ENCODE results near the gene ILF2.
"Not testable (repeated sequence)": the region's sequence is repeated elsewhere in the genome, so short reads cannot be mapped to it uniquely, and the experiment has no call there.

The ILF2 gene

DNA sequence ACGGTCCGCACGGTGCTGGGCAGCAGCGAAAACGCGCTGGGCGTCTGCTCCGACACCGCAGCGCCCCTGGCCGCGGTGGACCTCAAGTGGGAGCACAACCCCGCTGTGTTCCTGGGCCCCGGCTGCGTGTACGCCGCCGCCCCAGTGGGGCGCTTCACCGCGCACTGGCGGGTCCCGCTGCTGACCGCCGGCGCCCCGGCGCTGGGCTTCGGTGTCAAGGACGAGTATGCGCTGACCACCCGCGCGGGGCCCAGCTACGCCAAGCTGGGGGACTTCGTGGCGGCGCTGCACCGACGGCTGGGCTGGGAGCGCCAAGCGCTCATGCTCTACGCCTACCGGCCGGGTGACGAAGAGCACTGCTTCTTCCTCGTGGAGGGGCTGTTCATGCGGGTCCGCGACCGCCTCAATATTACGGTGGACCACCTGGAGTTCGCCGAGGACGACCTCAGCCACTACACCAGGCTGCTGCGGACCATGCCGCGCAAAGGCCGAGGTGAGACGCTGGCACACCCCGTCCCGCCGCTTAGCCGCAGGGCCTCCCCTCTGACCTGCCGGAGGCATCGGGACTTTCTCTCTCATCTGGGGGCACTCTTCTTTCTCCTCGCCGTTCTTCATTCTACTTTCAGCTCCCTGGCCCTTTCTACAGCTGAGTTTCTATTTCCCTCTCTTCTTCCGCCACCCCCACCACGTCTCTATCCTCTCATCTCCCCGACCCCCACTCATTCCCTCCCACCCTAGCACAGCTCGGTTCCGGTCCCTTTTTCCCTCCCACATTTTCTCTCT is 8.7 kb upstream of the ILF2 start:
- DNase-seq = no peak

DNA sequence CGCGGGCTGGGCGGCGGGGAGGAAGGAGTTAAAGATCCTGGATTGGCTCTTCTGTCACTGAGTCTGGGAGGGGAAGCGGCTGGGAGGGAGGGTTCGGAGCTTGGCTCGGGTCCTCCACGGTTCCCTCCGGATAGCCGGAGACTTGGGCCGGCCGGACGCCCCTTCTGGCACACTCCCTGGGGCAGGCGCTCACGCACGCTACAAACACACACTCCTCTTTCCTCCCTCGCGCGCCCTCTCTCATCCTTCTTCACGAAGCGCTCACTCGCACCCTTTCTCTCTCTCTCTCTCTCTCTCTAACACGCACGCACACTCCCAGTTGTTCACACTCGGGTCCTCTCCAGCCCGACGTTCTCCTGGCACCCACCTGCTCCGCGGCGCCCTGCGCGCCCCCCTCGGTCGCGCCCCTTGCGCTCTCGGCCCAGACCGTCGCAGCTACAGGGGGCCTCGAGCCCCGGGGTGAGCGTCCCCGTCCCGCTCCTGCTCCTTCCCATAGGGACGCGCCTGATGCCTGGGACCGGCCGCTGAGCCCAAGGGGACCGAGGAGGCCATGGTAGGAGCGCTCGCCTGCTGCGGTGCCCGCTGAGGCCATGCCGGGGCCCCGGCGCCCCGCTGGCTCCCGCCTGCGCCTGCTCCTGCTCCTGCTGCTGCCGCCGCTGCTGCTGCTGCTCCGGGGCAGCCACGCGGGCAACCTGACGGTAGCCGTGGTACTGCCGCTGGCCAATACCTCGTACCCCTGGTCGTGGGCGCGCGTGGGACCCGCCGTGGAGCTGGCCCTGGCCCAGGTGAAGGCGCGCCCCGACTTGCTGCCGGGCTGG is 7.9 kb upstream of the ILF2 start, which contains the start of gene NPR1:
Gene NPR1, plus strand, starts transcription at position 170 of the 818 bp plus-strand sequence. Its CDS starts 421 bp downstream, at position 591.
- DNase-seq = no peak

DNA sequence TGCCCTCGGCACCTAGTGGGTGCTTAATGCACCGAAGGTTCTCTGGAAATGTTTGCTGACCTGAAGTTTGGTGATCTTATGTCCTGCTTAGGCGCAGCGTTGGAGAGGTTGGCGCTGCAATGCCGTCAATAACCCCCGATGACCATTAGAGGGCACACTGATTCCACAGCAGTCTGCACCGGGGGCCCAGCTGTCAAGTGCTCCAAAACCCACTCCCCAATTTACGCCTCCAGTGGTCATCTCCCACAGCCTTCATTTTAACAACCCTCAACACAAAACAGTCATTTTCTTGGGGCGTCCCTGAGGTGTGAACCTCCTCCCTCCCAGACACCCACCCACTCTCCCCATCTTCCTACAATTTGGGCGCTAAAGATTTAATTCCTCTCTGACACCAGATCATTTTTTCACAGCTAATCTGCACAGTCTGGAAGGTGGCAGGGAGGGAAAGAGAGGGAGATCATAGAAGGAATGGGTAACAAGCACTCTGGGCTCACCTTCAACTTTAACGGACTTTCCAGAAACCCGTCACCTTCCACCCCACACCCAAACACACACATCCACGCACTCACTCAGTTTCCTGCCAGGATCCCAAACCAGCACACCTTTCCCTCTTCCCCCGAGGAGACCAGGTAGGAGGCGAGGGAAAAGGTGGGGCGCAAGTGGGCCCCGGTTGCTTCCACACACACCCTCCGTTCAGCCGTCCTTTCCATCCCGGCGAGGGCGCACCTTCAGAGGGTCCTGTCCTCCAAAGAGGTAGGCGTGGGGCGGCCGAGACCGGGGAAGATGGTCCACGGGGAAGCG is 7.1 kb upstream of the ILF2 start:
- DNase-seq = no peak

DNA sequence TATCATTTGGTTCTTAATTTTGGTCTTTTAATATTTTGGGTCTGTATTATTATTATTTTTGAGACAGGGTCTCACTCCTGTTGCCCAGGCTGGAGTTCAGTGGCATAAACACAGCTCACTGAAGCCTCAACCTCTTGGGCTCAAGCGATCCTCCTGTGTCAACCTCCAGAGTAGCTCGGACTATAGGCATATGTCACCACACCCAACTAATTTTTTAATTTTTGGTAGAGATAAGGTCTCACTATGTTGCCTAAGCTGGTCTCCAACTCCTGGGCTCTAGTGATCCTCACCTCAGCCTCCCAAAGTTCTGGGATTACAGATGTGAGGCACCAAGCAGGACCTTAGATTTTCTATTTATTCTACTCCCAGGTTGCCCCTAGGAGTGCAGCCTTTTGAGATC is 2.7 kb upstream of the ILF2 start:
- DNase-seq = no peak

DNA sequence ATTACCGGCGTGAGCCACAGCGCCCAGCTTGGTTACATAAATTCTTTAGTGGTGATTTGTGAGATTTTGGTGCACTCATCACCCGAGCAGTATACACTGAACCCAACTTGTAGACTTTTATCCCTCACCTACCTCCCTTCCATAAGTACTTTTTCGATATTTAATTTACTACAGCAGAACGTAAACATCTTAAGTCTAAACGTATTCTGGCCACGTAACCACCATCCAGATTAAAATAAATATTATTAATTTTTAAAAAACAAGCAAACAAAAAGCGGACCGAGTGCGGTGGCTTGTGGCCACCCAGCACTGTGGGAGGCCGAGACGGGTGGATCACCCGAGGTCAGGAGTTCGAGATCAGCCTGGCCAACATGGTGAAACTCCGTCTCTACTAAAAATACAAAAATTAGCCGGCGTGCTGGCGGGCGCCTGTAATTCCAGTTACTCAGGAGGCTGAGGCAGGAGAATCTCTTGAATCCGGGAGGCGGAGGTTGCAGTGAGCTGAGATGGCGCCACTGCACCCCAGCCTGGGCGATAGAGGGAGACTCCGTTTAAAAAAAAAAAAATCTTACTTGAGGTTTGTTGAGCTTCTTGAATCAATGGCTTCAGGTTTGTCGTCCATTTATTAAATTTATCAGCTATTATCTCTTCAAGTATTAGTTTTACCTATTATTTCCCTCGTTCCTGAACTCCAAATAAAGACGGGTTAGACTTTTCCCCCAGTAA is 998 bp upstream of the ILF2 start:
- DNase-seq = not testable (repeated sequence)

DNA sequence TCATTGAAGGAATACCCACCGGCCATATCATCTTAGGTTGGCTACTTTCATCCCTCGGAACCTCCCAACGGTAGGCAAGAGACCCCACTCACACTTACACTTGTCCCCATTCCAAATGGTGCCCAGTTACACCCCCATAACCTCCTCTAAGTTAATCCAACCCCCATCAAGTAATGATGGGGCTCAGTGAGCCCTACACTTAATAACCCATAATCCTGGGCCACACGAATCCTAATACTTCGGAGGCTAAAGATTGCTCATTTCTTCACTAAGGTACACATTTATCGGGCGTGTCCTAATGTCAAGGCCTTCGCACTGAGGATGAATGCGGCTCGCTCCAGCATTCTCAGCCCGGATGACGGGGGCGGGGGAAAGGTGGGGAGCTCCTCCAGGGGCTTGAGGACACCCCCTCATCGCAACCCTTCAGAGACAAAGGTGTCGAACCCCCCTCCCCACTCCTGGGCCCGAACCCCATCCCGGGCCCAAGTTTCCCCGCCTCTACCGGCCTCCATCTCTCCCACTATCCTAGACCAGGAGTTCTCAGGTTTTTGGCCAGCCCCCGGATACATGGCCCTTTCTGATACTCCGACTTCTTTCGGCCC is 435 bp downstream of the ILF2 start:
- DNase-seq = no peak

DNA sequence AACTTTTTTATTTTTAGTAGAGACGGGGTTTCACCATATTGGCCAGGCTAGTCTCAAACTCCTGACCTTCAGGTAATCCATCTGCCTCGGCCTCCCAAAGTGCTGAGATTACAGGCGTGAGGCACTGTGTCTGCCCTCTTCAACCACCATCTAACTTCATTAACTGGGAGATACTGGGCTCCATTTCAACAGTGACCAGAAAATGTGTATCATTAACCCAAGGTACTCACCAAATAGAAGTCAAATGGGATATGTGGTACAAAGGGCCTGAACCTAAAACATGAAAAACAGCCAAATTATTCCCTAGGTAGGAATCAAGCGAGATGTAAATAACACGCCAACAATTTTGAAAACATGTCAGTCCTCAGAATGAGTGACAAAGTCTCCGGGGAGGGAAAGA is 1.2 kb downstream of the ILF2 start:
- no peak for DNase-seq

DNA sequence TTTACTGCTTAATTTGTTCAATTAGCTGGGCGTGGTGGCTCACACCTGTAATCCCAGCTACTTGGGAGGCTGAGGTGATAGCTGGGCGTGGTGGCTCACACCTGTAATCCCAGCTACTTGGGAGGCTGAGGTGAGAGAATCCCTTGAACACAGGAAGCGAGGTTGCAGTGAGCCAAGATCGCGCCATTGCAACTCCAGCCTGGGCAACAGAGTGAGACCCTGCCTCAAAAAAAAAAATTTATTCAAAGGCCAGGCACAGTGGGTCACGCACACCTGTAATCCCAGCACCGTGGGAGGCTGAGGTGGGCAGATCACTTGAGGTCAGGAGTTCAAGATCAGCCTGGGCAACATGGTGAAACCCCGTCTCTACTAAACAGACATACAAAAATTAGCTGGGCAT is 2.1 kb downstream of the ILF2 start:
- not testable (repeated sequence) for DNase-seq

DNA sequence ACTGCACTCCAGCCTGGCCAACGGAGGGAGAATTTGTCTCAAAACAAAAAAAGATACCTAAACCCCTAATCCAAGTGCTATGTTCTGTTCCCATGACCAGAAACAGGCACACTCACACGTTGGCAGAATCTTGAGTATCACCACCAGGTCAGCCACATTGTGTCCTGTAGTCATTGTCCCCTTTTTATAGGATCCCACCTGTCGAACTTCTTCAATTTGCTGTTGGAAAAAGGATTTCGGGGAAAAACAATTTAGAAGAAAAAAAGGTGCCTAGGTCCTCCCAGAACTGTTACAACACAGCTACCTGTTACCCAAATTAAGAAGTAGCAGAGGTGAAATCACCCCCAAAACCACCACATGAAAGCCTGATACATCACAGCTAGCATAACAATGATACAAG is 3.4 kb downstream of the ILF2 start:
- DNase-seq = no peak

DNA sequence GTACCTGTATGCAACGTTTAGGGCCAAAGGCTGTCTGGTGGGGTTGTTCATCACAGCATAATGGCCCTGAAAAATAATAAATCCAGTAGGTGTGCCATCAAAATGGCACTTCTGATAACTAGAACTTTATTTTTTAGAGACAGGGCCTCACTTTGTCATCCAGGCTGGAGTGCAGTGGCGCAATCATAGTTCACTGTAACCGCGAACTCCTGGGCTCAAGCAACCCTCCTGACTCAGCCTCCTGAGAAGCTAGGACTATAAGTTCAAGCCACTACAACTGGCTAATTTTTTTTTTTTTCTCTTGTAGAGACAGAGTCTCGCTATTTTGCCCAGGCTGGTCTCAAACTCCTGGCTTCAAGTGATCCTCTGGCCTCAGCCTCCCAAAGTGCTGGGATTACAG is 7.6 kb downstream of the ILF2 start:
- no peak for DNase-seq

DNA sequence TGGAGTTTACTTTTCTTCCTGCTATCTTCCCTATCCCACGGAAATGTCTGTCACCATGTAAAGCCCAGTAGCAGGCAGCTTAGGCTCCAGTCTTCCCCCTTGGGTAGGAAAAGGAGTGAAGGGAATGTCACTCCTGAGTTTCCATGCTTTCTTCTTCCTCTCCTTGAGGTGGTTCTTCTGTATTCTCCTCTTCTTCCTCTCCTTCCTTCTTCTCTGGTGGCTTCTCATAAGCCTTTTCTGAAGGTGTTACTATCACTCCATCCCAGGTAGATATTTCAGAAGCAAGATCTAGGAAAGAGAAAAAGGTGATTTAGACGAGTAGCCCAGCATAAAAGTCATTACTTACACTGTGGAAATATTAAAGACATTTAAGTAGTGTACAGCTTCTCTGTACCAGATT is 8.5 kb downstream of the ILF2 start:
- DNase-seq = no peak

DNA sequence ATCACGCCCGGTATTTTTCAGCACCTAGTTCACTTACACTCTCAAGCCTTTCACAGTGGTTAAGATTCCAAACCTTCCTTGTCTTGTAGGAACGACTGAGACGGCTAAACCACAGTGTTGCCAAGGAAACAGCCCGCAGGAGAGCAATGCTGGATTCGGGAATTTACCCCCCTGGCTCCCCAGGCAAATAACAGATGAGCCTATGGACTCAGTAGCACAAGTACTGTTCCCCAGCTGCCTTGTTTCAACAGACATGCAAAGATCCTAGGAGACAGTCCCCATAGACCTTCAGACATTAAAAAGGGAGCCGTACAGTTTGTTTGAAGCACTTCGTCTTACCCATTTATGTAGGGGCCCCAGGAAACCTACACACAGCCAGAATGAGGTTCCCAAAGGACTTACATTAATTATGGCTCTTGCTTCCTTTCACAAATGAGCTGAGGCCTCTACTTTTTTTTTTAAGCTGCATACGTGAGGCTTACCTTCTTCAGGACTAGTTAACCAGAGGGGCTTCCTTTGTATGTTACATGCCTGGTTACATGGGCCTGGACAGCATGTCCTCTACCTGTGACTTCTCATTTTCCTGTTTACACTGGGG is 9.6 kb downstream of the ILF2 start:
- no peak for DNase-seq

DNA sequence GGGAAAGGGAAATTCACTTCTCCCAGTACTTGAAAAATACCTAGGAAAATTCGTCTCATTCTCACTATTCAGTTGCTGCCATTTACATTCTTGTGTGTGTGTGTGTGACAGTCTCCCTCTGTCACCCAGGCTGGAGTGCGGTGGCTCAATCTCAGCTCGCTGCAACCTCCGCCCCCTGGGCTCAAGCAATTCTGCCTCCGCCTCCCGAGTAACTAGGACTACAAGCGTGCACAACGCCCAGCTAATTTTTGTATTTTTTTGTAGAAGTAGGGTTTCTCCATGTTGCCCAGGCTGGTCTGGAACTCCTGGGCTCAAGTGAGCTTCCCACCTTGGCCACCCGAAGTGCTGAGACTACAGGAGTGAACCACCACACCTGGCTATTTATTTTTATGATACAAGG is 11.1 kb downstream of the ILF2 start:
- DNase-seq = no peak

DNA sequence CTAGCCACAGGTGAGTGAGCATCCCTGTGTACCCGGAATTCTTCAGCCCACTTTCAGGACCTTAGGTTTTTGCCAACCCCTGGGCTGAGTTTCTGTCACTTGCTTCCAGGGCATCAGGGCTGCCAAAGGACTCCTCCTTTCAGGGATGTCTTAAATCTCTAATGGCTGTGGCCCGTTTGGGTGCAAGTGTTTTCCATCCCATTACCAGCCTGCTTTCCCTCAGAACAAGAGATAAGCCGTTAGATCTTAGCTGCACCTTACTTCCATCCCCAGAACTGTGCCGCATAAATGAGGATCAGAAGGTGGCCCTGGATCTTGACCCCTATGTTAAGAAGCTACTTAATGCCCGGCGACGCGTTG is 11.6 kb downstream of the ILF2 start:
- no peak for DNase-seq

DNA sequence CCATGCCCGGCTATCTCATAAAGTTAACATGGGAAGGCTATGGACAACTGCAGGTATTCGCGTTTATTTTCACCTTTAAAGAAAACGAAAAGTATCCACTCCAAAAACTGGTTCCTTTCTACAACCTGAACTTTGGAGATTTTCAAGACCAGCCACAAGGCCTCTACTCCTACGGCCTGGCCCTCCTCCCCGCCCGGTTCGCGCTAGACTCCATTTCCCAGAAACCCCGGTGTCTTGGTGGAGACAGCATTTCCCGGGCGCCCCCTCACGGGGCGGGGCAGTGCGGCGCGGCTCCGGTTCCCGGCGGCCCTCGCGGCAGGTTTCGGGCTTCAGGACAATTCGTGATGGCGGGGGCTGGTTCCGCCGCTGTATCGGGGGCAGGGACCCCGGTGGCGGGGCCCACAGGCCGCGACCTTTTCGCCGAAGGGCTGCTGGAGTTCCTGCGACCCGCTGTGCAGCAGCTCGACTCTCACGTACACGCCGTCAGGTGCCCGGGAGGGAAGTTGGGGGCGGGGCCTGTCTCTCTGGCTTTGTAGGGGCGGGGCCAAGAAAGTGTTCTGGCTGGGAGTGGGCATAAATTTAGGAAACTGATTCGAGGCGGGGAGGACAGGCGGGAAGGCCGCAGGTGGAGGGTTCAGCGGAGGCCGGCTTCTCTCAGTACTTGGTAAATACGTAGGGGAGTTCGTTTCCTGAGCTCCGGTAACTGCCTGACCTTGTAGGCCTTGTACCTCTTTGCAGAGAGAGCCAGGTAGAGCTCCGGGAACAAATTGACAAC is 12.2 kb downstream of the ILF2 start, which contains the start of gene SNAPIN:
Gene SNAPIN, plus strand, starts transcription at position 304 of the 775 bp plus-strand sequence. Its CDS starts 41 bp downstream, at position 345.
- peak; percentile 92 for DNase-seq

DNA sequence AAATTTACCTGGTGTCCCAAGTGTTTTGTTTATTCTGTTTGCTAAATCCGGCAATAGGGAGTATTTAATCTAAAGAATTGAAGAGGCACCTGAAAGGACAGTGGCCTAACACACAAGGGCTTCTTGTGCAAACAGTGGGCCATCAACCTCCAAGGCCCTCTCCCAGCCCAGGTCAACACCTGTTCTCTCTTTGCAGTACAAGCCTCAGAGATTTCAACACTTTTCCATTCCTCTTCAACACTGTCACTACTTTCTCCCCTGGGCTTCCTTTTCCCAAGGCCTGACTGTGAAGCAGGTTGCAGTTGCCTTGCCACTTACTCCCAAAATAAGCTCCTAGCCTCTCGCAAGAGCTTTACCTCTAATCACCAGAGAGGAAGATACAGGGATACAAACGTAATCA is 15.5 kb downstream of the ILF2 start:
- DNase-seq = no peak

DNA sequence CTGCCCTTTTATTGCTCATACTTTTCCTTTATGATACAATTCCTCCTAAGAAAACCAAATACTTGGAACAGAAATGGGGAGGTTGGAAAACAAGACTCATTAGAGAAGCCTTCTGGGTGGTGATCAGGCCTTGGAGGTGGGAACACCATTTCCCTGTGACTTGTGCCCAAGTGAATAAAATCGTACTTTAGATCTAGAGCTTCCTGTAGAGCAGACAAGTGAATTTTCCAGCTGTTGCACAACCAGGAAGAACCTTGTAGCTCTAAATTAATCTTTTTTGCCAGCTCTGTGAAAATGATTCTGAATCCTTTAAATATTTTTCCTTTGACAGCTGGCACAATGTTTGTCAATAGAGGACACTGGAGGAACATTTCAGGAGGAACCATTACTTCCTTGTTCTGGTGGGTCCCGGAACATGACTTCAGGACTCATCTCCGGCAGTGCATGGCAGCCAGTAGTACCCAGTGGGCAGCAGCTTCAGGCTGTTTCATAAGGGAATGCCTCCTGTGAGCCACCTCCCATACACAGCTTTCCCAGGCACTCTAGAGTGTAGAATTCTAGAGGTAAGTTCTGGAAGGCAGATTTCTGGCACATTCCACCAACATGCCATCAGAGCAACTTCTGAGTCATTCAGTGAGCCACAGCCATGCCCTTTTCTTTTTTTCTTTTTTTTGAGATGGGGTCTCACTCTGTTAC is 17.8 kb downstream of the ILF2 start:
- peak; percentile 69 for DNase-seq

DNA sequence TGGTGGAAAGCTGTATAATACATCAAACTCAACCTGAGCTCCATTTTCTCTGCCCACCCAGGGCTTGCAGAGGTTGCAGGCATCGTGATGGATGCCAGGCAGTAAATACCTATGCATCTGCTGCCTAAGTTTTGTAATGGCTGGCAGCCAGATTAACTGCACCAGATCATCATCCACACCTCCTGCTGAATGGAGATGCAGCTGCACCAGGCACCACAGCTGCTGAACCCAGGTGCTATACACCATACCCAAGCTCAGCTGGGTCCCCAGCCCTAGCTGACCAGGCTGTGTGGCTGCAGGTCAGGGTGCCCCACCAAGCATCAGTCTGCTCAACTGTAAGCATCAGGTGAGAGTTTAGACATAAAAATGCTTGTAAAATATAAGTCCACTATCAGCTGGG is 19.0 kb downstream of the ILF2 start:
- DNase-seq = no peak

DNA sequence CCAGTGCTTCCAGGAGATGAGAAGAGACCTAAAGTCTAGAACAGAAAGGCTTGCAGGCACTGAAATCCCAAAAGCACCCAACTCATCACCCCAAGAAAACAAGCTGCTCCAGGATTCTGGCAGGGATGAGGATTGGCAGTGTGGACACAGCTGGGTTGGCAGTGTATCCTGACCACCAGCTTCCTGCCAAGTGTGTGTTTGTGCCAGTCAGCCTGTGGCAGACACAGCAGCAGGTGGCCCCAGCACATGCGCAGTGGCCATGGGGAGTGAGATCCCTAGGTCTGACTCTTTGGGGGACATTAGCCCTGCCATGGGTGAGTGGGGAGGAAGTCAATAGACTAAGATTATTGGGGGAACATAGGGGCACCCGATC is 20.9 kb downstream of the ILF2 start:
- DNase-seq = no peak

Measured in fibroblast of skin of back (primary cell).